Gastrocnemius medialis (tissue), 4 donors: Measurements from ENCODE around the gene FRMD3.

Source experiments
- CTCF ChIP-seq, 5 experiments: fragments of 450-650 bp in 3 of 5; fragments of 200-600 bp in 2 of 5; sonication (generic) in 2 of 5; IDR thresholded peaks in 4 of 5; conservative IDR thresholded peaks in 1 of 5; 1 replicate in 4 of 5; 2 replicates in 1 of 5; pipeline ENCODE4 v1.5.1; 2016 to 2019; ENCODE audit warnings: antibody characterized with exemption in 5 of 5, mild to moderate bottlenecking in 3 of 5, moderate library complexity in 3 of 5
- POLR2A ChIP-seq, 2 donors: fragments of 450-650 bp; IDR thresholded peaks; one replicate each; pipeline ENCODE4 v1.6.1; 2017; ENCODE audit warnings: antibody characterized with exemption in 2 of 2, mild to moderate bottlenecking in 2 of 2, moderate library complexity in 2 of 2

GRCh38 chr9:83323148-83323547 lies 215.1 kb downstream of the FRMD3 start:
- TF ChIP-seq CTCF (IDR thresholded peaks at IDR 0.05 in 4 of 5, conservative IDR thresholded peaks at IDR 0.05 in 1 of 5) (no peak), POLR2A (IDR thresholded peaks at IDR 0.05) (no peak)
